ENCODE results near the gene KSR2. TPM values are rescaled to one million over a fixed set of nuclear protein-coding genes. Genes with fewer than 3 reads are reported as not detected.

Gene KSR2
- total and polyA plus RNA-seq, 10 of the 15 experiments (the other 5 are each of a cell fraction or from before 2014, with no cell fraction given) = under 0.01 to 1.5 (median 0.01) TPM; not detected in 3

GRCh38 chr12:117889098-117889497, 79.7 kb downstream of the KSR2 start (continued):
- TF ChIP-seq SMARCA5 (IDR thresholded peaks at IDR 0.05) (no peak), SKIL (IDR thresholded peaks at IDR 0.05; ENCODE audit: low read depth, poor library complexity, severe bottlenecking) (no peak), ESRRA (IDR thresholded peaks at IDR 0.05; ENCODE audit: low read length) (no peak)

GRCh38 chr12:117885211-117885610, 83.6 kb downstream of the KSR2 start:
- BruUV-seq (replicated peaks) = no TSS peak
- POLR2A ChIA-PET = interaction anchor here (0.6 kb wide), 1 partner anchor 106 kb away, joined by 3 read pairs; no protein-coding TSS in a partner anchor
- ATAC-seq (no peak), FAIRE-seq (no peak), DNase-seq (ENCODE audit: low read depth, low spot score) (no peak)
- H3K4me3 ChIP-seq = no peak overlapping the region
- CTCF ChIA-PET = no interaction called here
- H3K36me3 ChIP-seq (ENCODE audit: control insufficient read depth in 2 of 2, insufficient read depth in 2 of 2, low read length in 1 of 2) = no peaks in the 10 kb centered on the region
- WGBS (ENCODE audit: insufficient coverage, insufficient replicate concordance, low lambda C conversion rate, missing lambda C conversion rate) = 89% methylated on average over 3 of the region's 3 CpGs
- no peak overlapping the region for H3K27ac ChIP-seq (ENCODE audit: control insufficient read depth, insufficient read depth)
- TF ChIP-seq MYB (IDR thresholded peaks at IDR 0.05; ENCODE audit: borderline replicate concordance, low read depth, low read length) (no peak), SIN3A (IDR thresholded peaks at IDR 0.05; ENCODE audit: low read depth, low read length) (no peak), PAX8 (IDR thresholded peaks at IDR 0.05) (no peak)
- no peaks in the 10 kb centered on the region for H3K79me2 ChIP-seq (ENCODE audit: control insufficient read depth, insufficient read depth, low read length)
- no peak overlapping the region for H3K4me2 ChIP-seq (ENCODE audit: control insufficient read depth, insufficient read depth)
- H3K4me1 ChIP-seq (ENCODE audit: control insufficient read depth, insufficient read depth, low read length) = peaks cover 14% of the 10 kb centered on the region
- SMC1A ChIA-PET (ENCODE audit: uncharacterized antibody, unreplicated experiment) = interaction anchor here (1.5 to 2.1 kb wide), 2 partner anchors 9 to 10 kb away, joined by 4 to 10 read pairs; no protein-coding TSS in a partner anchor
- intact Hi-C loops (cut with micrococcal nuclease; ENCODE audit: unreplicated experiment) = no loop called here
- RAD21 ChIA-PET (ENCODE audit: unreplicated experiment) = interaction anchor here (1.1 kb wide), 1 partner anchor 149 kb away, joined by 3 read pairs; no protein-coding TSS in a partner anchor
- no peak overlapping the region for H2AFZ ChIP-seq (ENCODE audit: control insufficient read depth, low read depth, low read length)
- H3K9me3 ChIP-seq (replicated peaks; ENCODE audit: control insufficient read depth, insufficient read depth, low read length) = no peaks in the 10 kb centered on the region; the same call in 2 of the 3 replicates
- H3K9ac ChIP-seq (ENCODE audit: control insufficient read depth, insufficient read depth, low read length) = no peak overlapping the region
- no peaks in the 10 kb centered on the region for H3K27me3 ChIP-seq (replicated peaks in 1 of 2; ENCODE audit: control insufficient read depth in 2 of 2, insufficient read depth in 2 of 2, low read length in 1 of 2)
- no peaks in the 10 kb centered on the region for H4K20me1 ChIP-seq (ENCODE audit: control insufficient read depth, insufficient read depth)
- in situ Hi-C loops (cut with MboI) = no loop called here

Measured in GM12878 (cell line).